Trophoblast cell (in vitro differentiated cells and primary cell): ENCODE results near the gene TSC22D3.

Source experiments
- DNase-seq, 2 donors: peaks; one replicate each; pipeline ENCODE4 v3.0.0-alpha.2; 2016
- H2AFZ ChIP-seq: 2 replicates; pipeline ENCODE4 v1.6.1; 2013; ENCODE audit warnings: low read length, moderate library complexity, mild to moderate bottlenecking; ENCODE audit not compliant: insufficient read depth, poor library complexity
- H2AK5ac ChIP-seq: 2 replicates; pipeline ENCODE4 v1.6.1; 2013; ENCODE audit warnings: mild to moderate bottlenecking, low read length
- H2BK120ac ChIP-seq: 2 replicates; pipeline ENCODE4 v1.6.1; 2013; ENCODE audit warnings: low read length, mild to moderate bottlenecking, moderate library complexity; ENCODE audit not compliant: insufficient read depth, poor library complexity
- H2BK12ac ChIP-seq: 2 replicates; pipeline ENCODE4 v1.6.1; 2013; ENCODE audit warnings: mild to moderate bottlenecking, low read length, moderate library complexity
- H2BK5ac ChIP-seq: 2 replicates; pipeline ENCODE4 v1.6.1; 2013; ENCODE audit warnings: low read length, low read depth, moderate library complexity, mild to moderate bottlenecking; ENCODE audit not compliant: poor library complexity
- H3K14ac ChIP-seq: 2 replicates; pipeline ENCODE4 v1.6.1; 2013; ENCODE audit warnings: mild to moderate bottlenecking, low read length
- H3K18ac ChIP-seq: 2 replicates; pipeline ENCODE4 v1.6.1; 2013; ENCODE audit warnings: mild to moderate bottlenecking, low read length
- H3K23ac ChIP-seq: 2 replicates; pipeline ENCODE4 v1.6.1; 2013; ENCODE audit warnings: low read length
- H3K27ac ChIP-seq: 2 replicates; pipeline ENCODE4 v1.5.1; 2013; ENCODE audit warnings: low read depth, mild to moderate bottlenecking, inconsistent platforms, low read length, moderate library complexity
- H3K27me3 ChIP-seq: 2 replicates; pipeline ENCODE4 v1.6.1; 2013; ENCODE audit warnings: inconsistent platforms, mild to moderate bottlenecking, low read length, moderate library complexity; ENCODE audit not compliant: insufficient read depth
- H3K36me3 ChIP-seq, 2 experiments: 1 replicate in 1 of 2; 2 replicates in 1 of 2; pipeline ENCODE4 v1.6.1; 2013; ENCODE audit warnings: low read length in 2 of 2, mild to moderate bottlenecking in 2 of 2, moderate library complexity in 1 of 2; ENCODE audit not compliant: insufficient read depth in 2 of 2, control insufficient read depth in 1 of 2
- H3K4ac ChIP-seq: 2 replicates; pipeline ENCODE4 v1.6.1; 2013; ENCODE audit warnings: low read depth, mild to moderate bottlenecking, low read length, moderate library complexity
- H3K4me1 ChIP-seq, 2 experiments: 1 replicate in 1 of 2; 2 replicates in 1 of 2; pipeline ENCODE4 v1.6.1; 2013; ENCODE audit warnings: low read length in 2 of 2, mild to moderate bottlenecking in 2 of 2, moderate library complexity in 1 of 2; ENCODE audit not compliant: insufficient read depth in 2 of 2, control insufficient read depth in 1 of 2
- H3K4me2 ChIP-seq: 2 replicates; pipeline ENCODE4 v1.6.1; 2013; ENCODE audit warnings: inconsistent platforms, mild to moderate bottlenecking, low read length, moderate library complexity
- H3K4me3 ChIP-seq: 2 replicates; pipeline ENCODE4 v1.5.1; 2013; ENCODE audit warnings: mild to moderate bottlenecking, low read depth, low read length, inconsistent platforms
- H3K79me1 ChIP-seq: one replicate; pipeline ENCODE4 v1.6.1; 2013; ENCODE audit warnings: low read length
- H3K79me2 ChIP-seq: 2 replicates; pipeline ENCODE4 v1.6.1; 2013; ENCODE audit warnings: low read length, mild to moderate bottlenecking; ENCODE audit not compliant: control insufficient read depth, insufficient read depth, poor library complexity
- H3K9ac ChIP-seq: 2 replicates; pipeline ENCODE4 v1.6.1; 2013; ENCODE audit warnings: mild to moderate bottlenecking, low read length
- H3K9me3 ChIP-seq: 2 replicates; pipeline ENCODE4 v1.6.1; 2013; ENCODE audit warnings: low read depth, mild to moderate bottlenecking, control low read depth, inconsistent platforms, low read length; ENCODE audit not compliant: insufficient read depth
- H4K12ac ChIP-seq: 2 replicates; pipeline ENCODE4 v1.6.1; 2013; ENCODE audit warnings: low read depth, mild to moderate bottlenecking, low read length, moderate library complexity
- H4K8ac ChIP-seq: 2 replicates; pipeline ENCODE4 v1.6.1; 2013; ENCODE audit warnings: low read depth, mild to moderate bottlenecking, low read length, moderate library complexity
- H4K91ac ChIP-seq: one replicate; pipeline ENCODE4 v1.6.1; 2013; ENCODE audit warnings: low read depth, mild to moderate bottlenecking, low read length, moderate library complexity
- WGBS: extraction: QIAGEN DNeasy Blood & Tissue Kit; methylation state at CpG from one replicate; pipeline ENCODE4 v1.1.7; 2013; ENCODE audit warnings: missing lambda C conversion rate; ENCODE audit not compliant: insufficient read length, insufficient coverage; ENCODE audit errors: extremely low coverage; 5-methylcytosine and 5-hydroxymethylcytosine counted together

Gene TSC22D3

GRCh38 chrX:107677909-107678308 lies 97.7 kb downstream of the TSC22D3 start:
- H3K27me3 ChIP-seq, result no peaks in the 10 kb centered on the region
- WGBS, result no CpG with 5 or more reads among the region's 4 CpGs
- no peak overlapping the region for H3K4me3 ChIP-seq

GRCh38 chrX:107677501-107677901 lies 98.1 kb downstream of the TSC22D3 start:
- H4K12ac ChIP-seq, result no peak overlapping the region
- H3K14ac ChIP-seq, result no peak overlapping the region
- H3K18ac ChIP-seq, result no peak overlapping the region
- no peaks in the 10 kb centered on the region for H3K36me3 ChIP-seq
- no CpG with 5 or more reads among the region's 10 CpGs for WGBS
- H3K79me2 ChIP-seq, result no peaks in the 10 kb centered on the region
- no peak overlapping the region for H2BK120ac ChIP-seq
- no peak overlapping the region for H3K4ac ChIP-seq
- no peak overlapping the region for H3K27ac ChIP-seq
- H3K9ac ChIP-seq, result no peak overlapping the region
- no peak overlapping the region for H2BK5ac ChIP-seq
- DNase-seq, result no peak
- H3K4me1 ChIP-seq, result no peaks in the 10 kb centered on the region
- no peak overlapping the region for H3K4me3 ChIP-seq
- H4K91ac ChIP-seq, result no peak overlapping the region
- H3K27me3 ChIP-seq, result no peaks in the 10 kb centered on the region
- no peaks in the 10 kb centered on the region for H3K9me3 ChIP-seq
- H2BK12ac ChIP-seq, result no peak overlapping the region
- H2AFZ ChIP-seq, result no peak overlapping the region
- H3K79me1 ChIP-seq, result no peaks in the 10 kb centered on the region
- H4K8ac ChIP-seq, result no peak overlapping the region
- H3K4me2 ChIP-seq, result no peak overlapping the region
- H2AK5ac ChIP-seq, result no peak overlapping the region
- no peak overlapping the region for H3K23ac ChIP-seq

More at GRCh38 chrX:107677909-107678308, 97.7 kb downstream of the TSC22D3 start:
- Histone ChIP-seq H2BK5ac (no peak overlapping the region), H4K12ac (no peak overlapping the region), H4K91ac (no peak overlapping the region), H3K4me2 (no peak overlapping the region), H3K9ac (no peak overlapping the region), H2BK120ac (no peak overlapping the region), H3K4me1 (no peaks in the 10 kb centered on the region), H3K36me3 (no peaks in the 10 kb centered on the region), H4K8ac (no peak overlapping the region), H3K79me1 (no peaks in the 10 kb centered on the region), H3K27ac (no peak overlapping the region), H3K4ac (no peak overlapping the region), H3K79me2 (no peaks in the 10 kb centered on the region), H3K9me3 (no peaks in the 10 kb centered on the region), H3K14ac (no peak overlapping the region), H2AFZ (no peak overlapping the region), H2AK5ac (no peak overlapping the region), H3K23ac (no peak overlapping the region), H3K18ac (no peak overlapping the region), H2BK12ac (no peak overlapping the region)
- no peak for DNase-seq

- no peak overlapping the region for H3K14ac ChIP-seq
These were observed 98.8 kb downstream of the TSC22D3 start for GRCh38 chrX:107676559-107677378.

GRCh38 chrX:107675823-107676555 lies 99.6 kb downstream of the TSC22D3 start:
- Histone ChIP-seq H3K79me2 (no peaks in the 10 kb centered on the region), H3K79me1 (no peaks in the 10 kb centered on the region), H2AFZ (no peak overlapping the region), H3K14ac (no peak overlapping the region), H4K8ac (no peak overlapping the region), H3K18ac (no peak overlapping the region), H3K23ac (no peak overlapping the region), H3K27ac (no peak overlapping the region), H3K9me3 (no peaks in the 10 kb centered on the region), H2BK120ac (no peak overlapping the region), H4K91ac (no peak overlapping the region), H4K12ac (no peak overlapping the region), H3K36me3 (no peaks in the 10 kb centered on the region), H2BK5ac (no peak overlapping the region), H3K4me2 (no peak overlapping the region), H3K27me3 (no peaks in the 10 kb centered on the region), H2BK12ac (no peak overlapping the region), H3K4ac (no peak overlapping the region), H3K9ac (no peak overlapping the region), H2AK5ac (no peak overlapping the region), H3K4me1 (no peaks in the 10 kb centered on the region), H3K4me3 (no peak overlapping the region)
- peak in 1 of 2 donors; percentile 20 for DNase-seq
- no CpG with 5 or more reads among the region's 9 CpGs for WGBS

More at GRCh38 chrX:107676559-107677378, 98.8 kb downstream of the TSC22D3 start:
- peak overlapping the region; percentile 10 for H3K4me2 ChIP-seq
- H2BK5ac ChIP-seq, result no peak overlapping the region
- no peak overlapping the region for H4K12ac ChIP-seq
- H2BK120ac ChIP-seq, result no peak overlapping the region
- H3K23ac ChIP-seq, result no peak overlapping the region
- DNase-seq, result peak; percentile 54 to 59
- no peaks in the 10 kb centered on the region for H3K27me3 ChIP-seq
- no peak overlapping the region for H2BK12ac ChIP-seq
- no peaks in the 10 kb centered on the region for H3K79me1 ChIP-seq
- H3K79me2 ChIP-seq, result no peaks in the 10 kb centered on the region
- no peak overlapping the region for H3K9ac ChIP-seq
- H3K4ac ChIP-seq, result no peak overlapping the region
- no peak overlapping the region for H2AFZ ChIP-seq
- no peak overlapping the region for H3K18ac ChIP-seq
- H2AK5ac ChIP-seq, result no peak overlapping the region
- H3K4me3 ChIP-seq, result no peak overlapping the region
- no peak overlapping the region for H4K8ac ChIP-seq
- WGBS, result no CpG with 5 or more reads among the region's 30 CpGs
- no peaks in the 10 kb centered on the region for H3K4me1 ChIP-seq
- H3K36me3 ChIP-seq, result no peaks in the 10 kb centered on the region
- no peak overlapping the region for H4K91ac ChIP-seq
- H3K9me3 ChIP-seq, result no peaks in the 10 kb centered on the region
- no peak overlapping the region for H3K27ac ChIP-seq
